Glutamatergic neuron (in vitro differentiated cells): ENCODE data around the gene ARMS2. TPM values are rescaled to one million over a fixed set of nuclear protein-coding genes. Genes with fewer than 3 reads are reported as not detected.

Experiments used
- DNase-seq: peaks from one replicate; pipeline ENCODE4 v3.0.0; 2022
- H3K27ac Mint-ChIP-seq: one replicate; pipeline ENCODE4 v1.8.0; 2020; ENCODE audit warnings: mild to moderate bottlenecking, mixed read lengths, inconsistent platforms; ENCODE audit not compliant: unreplicated experiment
- H3K27me3 Mint-ChIP-seq: one replicate; pipeline ENCODE4 v1.8.0; 2020; ENCODE audit warnings: mild to moderate bottlenecking, moderate library complexity, mixed read lengths, inconsistent platforms; ENCODE audit not compliant: unreplicated experiment
- H3K36me3 Mint-ChIP-seq: one replicate; pipeline ENCODE4 v1.8.0; 2020; ENCODE audit warnings: mild to moderate bottlenecking, mixed read lengths, inconsistent platforms; ENCODE audit not compliant: unreplicated experiment
- H3K4me1 Mint-ChIP-seq: one replicate; pipeline ENCODE4 v1.8.0; 2020; ENCODE audit warnings: mild to moderate bottlenecking, low read depth, mixed read lengths, inconsistent platforms; ENCODE audit not compliant: unreplicated experiment
- H3K4me3 Mint-ChIP-seq: one replicate; pipeline ENCODE4 v1.8.0; 2020; ENCODE audit warnings: mild to moderate bottlenecking, mixed read lengths, inconsistent platforms; ENCODE audit not compliant: unreplicated experiment
- H3K9me3 Mint-ChIP-seq: one replicate; pipeline ENCODE4 v1.8.0; 2020; ENCODE audit warnings: mild to moderate bottlenecking, moderate library complexity, mixed read lengths, inconsistent platforms; ENCODE audit not compliant: unreplicated experiment
- CTCF ChIP-seq: fragments of 200-600 bp; sonication (generic); IDR thresholded peaks from one replicate; pipeline ENCODE4 v1.5.0; 2021; ENCODE audit not compliant: partially characterized antibody, unreplicated experiment
- total RNA-seq: library from RNA; stranded (reverse); fragmentation: NEBNext Ultra II Directional; extraction: Animal tissue kit (Norgen Biotek cat#: 25700); gene quantifications from one replicate; pipeline ENCODE4 v1.2.1, GENCODE V29; 2021; ENCODE audit not compliant: unreplicated experiment

Gene ARMS2
- total RNA-seq, 1 donor from 2014 or later: not detected

GRCh38 chr10:122500726-122501125, 46.3 kb downstream of the ARMS2 start:
- Mint-ChIP-seq H3K36me3 (no peaks in the 10 kb centered on the region), H3K9me3 (peaks cover 1% of the 10 kb centered on the region), H3K27me3 (peaks cover 8% of the 10 kb centered on the region), H3K4me3 (no peak overlapping the region), H3K27ac (no peak overlapping the region), H3K4me1 (peaks cover 10% of the 10 kb centered on the region)
- DNase-seq: no peak
- no peak for TF ChIP-seq CTCF

- Mint-ChIP-seq H3K27me3 (peaks cover 5% of the 10 kb centered on the region), H3K9me3 (peaks cover 3% of the 10 kb centered on the region), H3K4me1 (peaks cover 4% of the 10 kb centered on the region), H3K4me3 (no peak overlapping the region), H3K27ac (no peak overlapping the region), H3K36me3 (no peaks in the 10 kb centered on the region)
- no peak for DNase-seq
- no peak for TF ChIP-seq CTCF
Observed at GRCh38 chr10:122503012-122503411, 48.6 kb downstream of the ARMS2 start.

- Mint-ChIP-seq H3K4me1 (peaks cover 8% of the 10 kb centered on the region), H3K9me3 (peaks cover 4% of the 10 kb centered on the region), H3K36me3 (no peaks in the 10 kb centered on the region), H3K4me3 (no peak overlapping the region), H3K27me3 (peaks cover 5% of the 10 kb centered on the region), H3K27ac (no peak overlapping the region)
- DNase-seq: no peak
- TF ChIP-seq CTCF: no peak
Observed at GRCh38 chr10:122503886-122504609, 49.6 kb downstream of the ARMS2 start.

GRCh38 chr10:122504610-122504950, 50.1 kb downstream of the ARMS2 start:
- peaks cover 8% of the 10 kb centered on the region for H3K27me3 Mint-ChIP-seq
- H3K36me3 Mint-ChIP-seq: no peaks in the 10 kb centered on the region
- H3K9me3 Mint-ChIP-seq: peaks cover 4% of the 10 kb centered on the region
- TF ChIP-seq CTCF: no peak
- no peak overlapping the region for H3K4me3 Mint-ChIP-seq
- peaks cover 13% of the 10 kb centered on the region for H3K4me1 Mint-ChIP-seq
- no peak overlapping the region for H3K27ac Mint-ChIP-seq
- DNase-seq: no peak

GRCh38 chr10:122505011-122505410, 50.6 kb downstream of the ARMS2 start:
- Mint-ChIP-seq H3K36me3 (no peaks in the 10 kb centered on the region), H3K27ac (no peak overlapping the region), H3K9me3 (peaks cover 4% of the 10 kb centered on the region), H3K4me1 (peaks cover 14% of the 10 kb centered on the region), H3K27me3 (peaks cover 8% of the 10 kb centered on the region), H3K4me3 (no peak overlapping the region)
- no peak for TF ChIP-seq CTCF
- no peak for DNase-seq
